Gastroesophageal sphincter (tissue), 4 donors: Measurements from ENCODE around the gene CDK5R2. TPM values are rescaled to one million over a fixed set of nuclear protein-coding genes. Genes with fewer than 3 reads are reported as not detected.

Experiments
- ATAC-seq: fragments of 150-250 bp; one replicate; pipeline ENCODE4 v1.9.1; 2016; ENCODE audit warnings: mild to moderate bottlenecking, moderate library complexity
- H3K27ac ChIP-seq, 4 donors: fragments of 200-600 bp; sonication (generic) in 3 of 4; 1 replicate in 3 of 4; 2 replicates in 1 of 4; pipeline ENCODE4 v1.5.1; 2016 to 2019
- H3K27me3 ChIP-seq: fragments of 200-600 bp; sonication (generic); one replicate; pipeline ENCODE4 v1.5.1; 2019
- H3K36me3 ChIP-seq, 2 donors: fragments of 200-600 bp; sonication (generic); one replicate each; pipeline ENCODE4 v1.5.1; 2019; ENCODE audit warnings: control low read depth in 1 of 2
- H3K4me1 ChIP-seq, 3 donors: fragments of 200-600 bp; sonication (generic); 1 replicate in 2 of 3; 2 replicates in 1 of 3; pipeline ENCODE4 v1.5.1; 2016 to 2019; ENCODE audit warnings: control low read depth in 2 of 3
- H3K4me3 ChIP-seq, 2 donors: fragments of 200-600 bp; sonication (generic); one replicate each; pipeline ENCODE4 v1.5.1; 2019; ENCODE audit warnings: mild to moderate bottlenecking in 1 of 2, moderate library complexity in 1 of 2
- H3K9me3 ChIP-seq, 3 donors: fragments of 200-600 bp; sonication (generic); one replicate each; pipeline ENCODE4 v1.5.1; 2017 to 2019; ENCODE audit warnings: control low read depth in 2 of 3
- CTCF ChIP-seq, 4 experiments: fragments of 200-600 bp in 2 of 4; fragments of 450-650 bp in 2 of 4; sonication (generic) in 1 of 4; IDR thresholded peaks; one replicate each; pipeline ENCODE4 v1.5.1; 2017 to 2019; ENCODE audit warnings: antibody characterized with exemption in 4 of 4, mild to moderate bottlenecking in 2 of 4, moderate library complexity in 2 of 4
- EP300 ChIP-seq: sonication (generic); formaldehyde crosslinking; IDR thresholded peaks from one replicate; pipeline ENCODE4 v1.6.1; 2017; ENCODE audit warnings: antibody characterized with exemption, mild to moderate bottlenecking
- POLR2A ChIP-seq, 2 donors: fragments of 450-650 bp; IDR thresholded peaks; one replicate each; pipeline ENCODE4 v1.6.1; 2017; ENCODE audit warnings: antibody characterized with exemption in 2 of 2, mild to moderate bottlenecking in 2 of 2, moderate library complexity in 1 of 2
- POLR2AphosphoS5 ChIP-seq: sonication (generic); formaldehyde crosslinking; IDR thresholded peaks from one replicate; pipeline ENCODE4 v1.6.1; 2017; ENCODE audit warnings: antibody characterized with exemption
- WGBS, 2 donors: methylation state at CpG; one replicate each; pipeline ENCODE4 v1.1.5; 2018; ENCODE audit warnings: low coverage in 1 of 2; 5-methylcytosine and 5-hydroxymethylcytosine counted together
- total RNA-seq, 4 donors: library from RNA; depleted of rRNA; stranded (reverse); fragments of >200 nt; gene quantifications; one replicate each; pipeline ENCODE4 v1.1.0, GENCODE V29; 2016

Gene CDK5R2
- total RNA-seq, 4 donors from 2014 or later: 0.27 to 0.35 TPM; not detected in 2

GRCh38 chr2:218961651-218962570, 2.4 kb downstream of the CDK5R2 start:
- Histone ChIP-seq H3K4me3 (no peak overlapping the region), H3K9me3 (no peaks in the 10 kb centered on the region), H3K4me1 (peaks cover 0 to 31% (median 5%) of the 10 kb centered on the region in 3 donors), H3K27me3 (peaks cover 98% of the 10 kb centered on the region), H3K27ac (no peak overlapping the region), H3K36me3 (no peaks in the 10 kb centered on the region)
- 24 to 25% methylated on average over 2 to 12 of the region's 34 CpGs for WGBS, 2 donors
- ATAC-seq: no peak
- TF ChIP-seq POLR2AphosphoS5: no peak
- TF ChIP-seq POLR2A (IDR thresholded peaks at IDR 0.05): no peak
- TF ChIP-seq CTCF (IDR thresholded peaks at IDR 0.05): no peak
- no peak for TF ChIP-seq EP300

GRCh38 chr2:218962859-218963492, 3.5 kb downstream of the CDK5R2 start:
- Histone ChIP-seq H3K36me3 (no peaks in the 10 kb centered on the region), H3K4me3 (no peak overlapping the region), H3K9me3 (no peaks in the 10 kb centered on the region), H3K27ac (no peak overlapping the region), H3K27me3 (peaks cover 98% of the 10 kb centered on the region), H3K4me1 (peaks cover 0 to 31% (median 5%) of the 10 kb centered on the region in 3 donors)
- WGBS, 2 donors: 0 to 3% methylated on average over 5 to 14 of the region's 42 CpGs
- ATAC-seq: no peak
- no peak for TF ChIP-seq POLR2AphosphoS5
- TF ChIP-seq CTCF (IDR thresholded peaks at IDR 0.05): no peak
- no peak for TF ChIP-seq POLR2A (IDR thresholded peaks at IDR 0.05)
- no peak for TF ChIP-seq EP300

GRCh38 chr2:218963601-218964000, 4.1 kb downstream of the CDK5R2 start:
- H3K27me3 ChIP-seq: peaks cover 98% of the 10 kb centered on the region
- H3K27ac ChIP-seq: no peak overlapping the region
- H3K4me1 ChIP-seq: peaks cover 0 to 31% (median 5%) of the 10 kb centered on the region in 3 donors
- 18 to 20% methylated on average over 3 to 5 of the region's 5 CpGs for WGBS, 2 donors
- no peaks in the 10 kb centered on the region for H3K9me3 ChIP-seq
- TF ChIP-seq POLR2AphosphoS5: no peak
- TF ChIP-seq EP300: no peak
- no peaks in the 10 kb centered on the region for H3K36me3 ChIP-seq
- no peak for ATAC-seq
- H3K4me3 ChIP-seq: no peak overlapping the region

GRCh38 chr2:218964041-218964771, 4.7 kb downstream of the CDK5R2 start:
- H3K9me3 ChIP-seq: no peaks in the 10 kb centered on the region
- H3K4me3 ChIP-seq: no peak overlapping the region
- peaks cover 0 to 28% (median 5%) of the 10 kb centered on the region in 3 donors for H3K4me1 ChIP-seq
- no peaks in the 10 kb centered on the region for H3K36me3 ChIP-seq
- TF ChIP-seq POLR2A (IDR thresholded peaks at IDR 0.05): no peak
- no peak for TF ChIP-seq POLR2AphosphoS5
- TF ChIP-seq EP300: no peak
- no peak overlapping the region for H3K27ac ChIP-seq
- 19 to 47% methylated on average over 2 to 3 of the region's 5 CpGs for WGBS, 2 donors
- peaks cover 97% of the 10 kb centered on the region for H3K27me3 ChIP-seq
- ATAC-seq: no peak

GRCh38 chr2:218970894-218971293, 11.4 kb downstream of the CDK5R2 start:
- Histone ChIP-seq H3K27me3 (peaks cover 88% of the 10 kb centered on the region), H3K27ac (no peak overlapping the region), H3K4me3 (no peak overlapping the region), H3K4me1 (no peaks in the 10 kb centered on the region), H3K36me3 (no peaks in the 10 kb centered on the region), H3K9me3 (no peaks in the 10 kb centered on the region)
- no peak for TF ChIP-seq CTCF (IDR thresholded peaks at IDR 0.05)
- TF ChIP-seq EP300: no peak
- no peak for TF ChIP-seq POLR2A (IDR thresholded peaks at IDR 0.05)
- no peak for TF ChIP-seq POLR2AphosphoS5
- WGBS, 2 donors: no CpG with 5 or more reads among the region's 1 CpG
- ATAC-seq: no peak
